Subcutaneous adipose tissue (tissue), 4 donors: ENCODE results near the gene OBSCN. TPM values are rescaled to one million over a fixed set of nuclear protein-coding genes. Genes with fewer than 3 reads are reported as not detected.

Source experiments
- total RNA-seq, 4 donors: library from RNA; depleted of rRNA; stranded (reverse); fragments of >200 nt; gene quantifications; one replicate each; pipeline ENCODE4 v1.1.0, GENCODE V29; 2016
- TF ChIP-seq, protein P1 (sequence below): fragments of 450-650 bp; IDR thresholded peaks from one replicate; pipeline ENCODE4 v1.5.1; 2016; ENCODE audit warnings: low read depth, mild to moderate bottlenecking, control low read depth, antibody characterized with exemption, moderate library complexity

The OBSCN gene
- total RNA-seq, 4 donors from 2014 or later: 4.1 to 4.9 (median 4.7) TPM

- TF ChIP-seq, protein P1, sequence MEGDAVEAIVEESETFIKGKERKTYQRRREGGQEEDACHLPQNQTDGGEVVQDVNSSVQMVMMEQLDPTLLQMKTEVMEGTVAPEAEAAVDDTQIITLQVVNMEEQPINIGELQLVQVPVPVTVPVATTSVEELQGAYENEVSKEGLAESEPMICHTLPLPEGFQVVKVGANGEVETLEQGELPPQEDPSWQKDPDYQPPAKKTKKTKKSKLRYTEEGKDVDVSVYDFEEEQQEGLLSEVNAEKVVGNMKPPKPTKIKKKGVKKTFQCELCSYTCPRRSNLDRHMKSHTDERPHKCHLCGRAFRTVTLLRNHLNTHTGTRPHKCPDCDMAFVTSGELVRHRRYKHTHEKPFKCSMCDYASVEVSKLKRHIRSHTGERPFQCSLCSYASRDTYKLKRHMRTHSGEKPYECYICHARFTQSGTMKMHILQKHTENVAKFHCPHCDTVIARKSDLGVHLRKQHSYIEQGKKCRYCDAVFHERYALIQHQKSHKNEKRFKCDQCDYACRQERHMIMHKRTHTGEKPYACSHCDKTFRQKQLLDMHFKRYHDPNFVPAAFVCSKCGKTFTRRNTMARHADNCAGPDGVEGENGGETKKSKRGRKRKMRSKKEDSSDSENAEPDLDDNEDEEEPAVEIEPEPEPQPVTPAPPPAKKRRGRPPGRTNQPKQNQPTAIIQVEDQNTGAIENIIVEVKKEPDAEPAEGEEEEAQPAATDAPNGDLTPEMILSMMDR: no peak
These were observed 136.8 kb downstream of the OBSCN start for GRCh38 chr1:228344631-228345072.

DNA sequence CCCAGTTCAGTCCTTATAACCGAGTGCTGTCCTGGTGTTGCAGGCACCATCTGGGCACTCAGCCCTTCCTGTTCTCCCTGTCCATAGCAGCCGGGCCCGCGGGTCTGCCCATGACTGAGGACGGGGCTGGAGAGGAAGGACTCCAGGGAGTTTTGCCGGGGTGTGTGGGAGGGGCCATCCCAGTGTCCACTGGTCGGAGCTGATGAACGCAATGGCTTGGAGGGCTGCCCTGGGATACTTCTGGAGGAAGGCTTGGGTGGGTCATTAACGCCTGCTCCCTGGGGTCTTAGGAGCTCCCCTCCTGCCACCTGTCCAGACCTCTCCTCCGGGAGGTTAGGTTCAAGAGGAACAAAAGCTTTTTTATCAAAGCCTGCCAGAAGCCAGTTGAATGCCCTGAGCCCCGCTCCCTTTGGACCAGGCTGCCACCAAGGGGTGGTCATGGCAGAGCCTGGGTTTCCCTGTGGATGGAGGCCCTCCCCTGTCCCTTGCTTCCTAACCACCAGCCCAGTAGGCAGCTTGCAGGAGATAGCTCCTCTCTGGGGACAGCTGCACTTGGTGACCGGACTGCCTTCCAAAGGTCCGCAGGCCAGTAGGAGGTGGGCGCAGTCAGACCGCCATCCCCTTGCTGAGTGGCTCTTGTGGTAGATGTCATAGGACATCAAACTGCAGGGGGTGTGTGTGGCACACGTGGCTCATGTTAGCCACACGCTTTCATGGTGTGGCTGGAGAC is 137.5 kb downstream of the OBSCN start:
- TF ChIP-seq, protein P1: no peak

- TF ChIP-seq, protein P1: no peak
These were observed 138.9 kb downstream of the OBSCN start for GRCh38 chr1:228346731-228347130.

DNA sequence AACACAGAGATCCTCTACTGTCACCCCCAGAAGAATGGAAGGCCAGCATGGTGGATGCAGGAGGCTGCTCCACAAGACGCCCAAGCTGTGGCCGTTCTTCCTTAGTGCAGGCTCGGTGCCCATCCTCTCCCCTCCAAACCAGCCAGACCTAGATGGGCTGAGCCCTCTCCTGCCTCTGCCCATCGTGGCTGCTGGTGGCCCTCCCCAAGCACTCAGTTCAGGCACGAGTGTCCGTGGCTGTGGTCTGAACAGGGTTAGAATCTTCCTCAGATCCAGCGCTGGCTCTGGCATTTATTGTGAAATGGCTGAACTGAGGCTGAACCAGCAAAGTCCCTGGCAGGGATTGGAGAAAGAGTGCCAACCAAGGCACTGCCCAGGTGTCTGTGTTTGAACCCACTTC is 139.3 kb downstream of the OBSCN start:
- TF ChIP-seq, protein P1: no peak

DNA sequence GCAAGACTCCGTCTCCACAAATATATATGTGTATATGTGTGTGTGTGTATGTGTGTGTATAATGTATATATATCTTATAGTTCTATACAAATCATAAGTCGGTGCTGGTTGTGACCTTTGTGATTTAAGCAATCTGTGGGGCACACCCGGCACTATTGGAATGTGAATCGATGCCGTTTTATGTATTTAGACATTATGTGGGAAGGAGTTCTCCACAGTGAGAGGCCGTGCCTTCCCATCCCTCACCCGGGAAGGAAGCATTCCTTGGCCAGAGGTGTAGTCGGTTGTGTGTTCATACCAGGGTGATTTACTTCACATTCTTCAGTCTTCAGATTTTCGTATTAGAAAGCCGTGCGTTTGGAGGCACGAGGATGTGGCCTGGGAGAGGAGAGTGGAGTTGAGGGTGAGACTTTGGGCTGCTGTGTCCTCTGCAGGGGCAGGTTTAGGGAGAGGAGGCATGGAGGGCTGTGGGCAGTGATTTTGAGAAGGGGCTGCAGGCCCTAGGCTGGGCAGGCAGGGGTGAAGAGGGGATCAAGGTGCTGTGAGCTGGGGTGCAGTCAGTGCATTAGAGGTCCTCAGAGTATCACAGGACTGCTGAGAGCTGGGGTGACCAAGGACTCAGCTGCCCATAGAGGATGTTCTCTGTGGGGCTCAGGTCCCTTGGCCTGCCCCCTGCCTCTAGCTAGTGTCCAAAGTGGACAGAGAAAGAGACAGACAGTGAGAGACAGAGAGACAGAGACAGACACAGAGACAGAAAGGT is 141.0 kb downstream of the OBSCN start:
- TF ChIP-seq, protein P1: no peak

DNA sequence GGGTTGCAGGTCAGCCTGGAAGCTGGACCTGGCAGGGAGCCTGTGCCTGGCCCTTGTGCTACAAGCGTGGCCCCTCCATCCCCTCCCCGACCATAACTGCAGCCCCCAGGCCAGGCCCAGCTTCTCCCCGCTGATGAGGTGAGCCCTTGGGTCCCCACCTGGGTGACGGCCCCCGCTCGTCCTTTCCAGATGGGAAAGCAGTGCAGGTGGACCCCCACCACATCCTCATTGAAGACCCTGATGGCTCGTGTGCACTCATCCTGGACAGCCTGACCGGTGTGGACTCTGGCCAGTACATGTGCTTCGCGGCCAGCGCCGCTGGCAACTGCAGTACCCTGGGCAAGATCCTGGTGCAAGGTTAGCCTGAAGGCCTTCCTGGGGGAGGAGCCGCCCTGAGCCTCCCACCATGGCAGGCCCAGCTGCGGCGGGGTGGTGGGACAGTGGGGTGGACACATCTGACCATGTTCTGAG is 141.9 kb downstream of the OBSCN start:
- TF ChIP-seq, protein P1: no peak

DNA sequence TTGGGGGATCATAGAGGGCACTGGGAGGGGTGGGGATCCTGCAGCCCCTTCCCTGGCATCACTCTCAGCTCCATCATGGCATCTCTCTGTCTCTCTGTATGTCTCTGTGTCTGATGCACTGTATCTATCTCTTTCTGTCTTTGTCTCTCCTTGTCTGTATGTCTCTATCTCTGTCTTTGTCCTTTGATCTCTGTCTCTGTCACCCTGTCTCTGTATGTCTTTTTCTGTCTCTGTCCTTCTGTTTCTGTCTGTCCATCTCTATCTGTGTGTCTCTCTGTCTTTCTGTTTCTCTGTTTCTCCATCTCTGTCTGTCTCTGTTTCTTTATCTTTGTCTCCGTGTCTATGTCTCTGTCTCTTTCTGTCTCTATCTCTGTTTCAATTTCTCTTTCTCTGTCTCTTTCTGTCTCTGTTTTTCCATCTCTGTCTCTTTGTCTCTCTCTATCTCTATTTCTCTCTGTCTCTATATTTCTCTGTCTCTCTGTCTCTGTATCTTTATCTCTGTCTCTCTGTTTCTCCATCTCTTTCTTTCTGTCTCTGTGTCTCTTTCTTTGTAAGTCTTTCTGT is 142.4 kb downstream of the OBSCN start:
- TF ChIP-seq, protein P1: no peak
